NCI-H510A treated with DMSO at 0.1 percent for 48 hours (cell line): Measurements from ENCODE around the gene ANKRD23.
"Not testable (repeated sequence)": the region's sequence is repeated elsewhere in the genome, so short reads cannot be mapped to it uniquely, and the experiment has no call there.

Experiments used
- DNase-seq: peaks from one replicate; lab custom pipeline; 2025; lab: John Stamatoyannopoulos, UW

Gene ANKRD23

DNA sequence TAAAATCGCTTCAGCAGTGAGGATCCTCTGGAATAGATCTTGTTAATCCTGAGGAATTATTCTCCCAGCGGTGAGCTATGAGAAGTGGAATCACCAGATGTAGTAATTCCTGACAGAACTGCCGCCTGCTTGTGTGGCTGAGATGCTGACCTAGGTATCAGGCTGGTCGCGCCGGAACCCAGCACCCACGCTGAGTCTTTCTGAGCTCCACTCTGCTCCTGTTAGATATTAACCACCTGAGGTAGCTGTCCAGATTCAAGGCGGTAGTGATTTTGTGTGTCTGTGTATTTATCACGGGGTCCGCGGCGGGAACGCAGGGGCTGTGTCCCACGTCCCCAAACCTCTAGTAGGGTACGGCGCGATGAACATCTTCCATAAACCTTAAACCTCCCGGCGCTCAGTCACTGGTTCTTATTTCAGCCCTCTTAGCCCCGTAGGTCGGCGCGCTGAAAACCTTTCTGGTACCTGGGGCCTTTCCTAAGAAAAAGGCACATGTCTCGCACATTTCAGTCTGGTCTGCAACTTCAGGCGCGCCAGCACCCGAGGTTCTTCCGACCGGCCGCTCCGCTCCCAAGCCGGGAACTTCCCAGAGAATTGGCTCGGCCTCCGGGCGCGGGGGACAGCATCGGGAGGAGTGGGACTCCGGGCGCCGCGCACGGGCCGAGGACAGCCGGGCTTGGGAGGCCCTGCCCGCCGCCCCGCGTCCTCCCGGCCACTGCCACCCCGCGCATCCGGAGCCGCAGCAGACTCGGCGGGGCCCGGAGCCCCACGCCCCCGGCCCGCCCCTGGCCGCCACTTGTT lies 28.3 kb downstream of the ANKRD23 start:
- peak; percentile 51 for DNase-seq

DNA sequence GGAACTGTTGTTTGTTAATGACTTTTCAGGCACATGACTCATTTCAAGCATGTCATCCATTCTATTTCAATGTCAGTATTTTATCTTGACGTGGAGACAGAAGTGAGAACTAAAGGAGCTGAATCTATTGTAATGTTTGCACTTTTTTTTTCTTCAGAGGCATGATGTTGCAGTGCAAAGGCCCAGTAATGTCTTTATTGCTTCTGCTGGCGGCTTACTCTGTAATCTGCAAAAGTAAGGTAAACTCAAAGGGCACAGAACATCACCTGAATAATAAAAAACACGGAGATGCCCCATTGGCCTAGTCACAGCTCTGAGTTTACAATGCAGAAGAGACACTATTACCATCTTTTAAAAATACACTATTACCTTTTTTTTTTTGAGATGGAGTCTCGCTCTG lies 30.2 kb downstream of the ANKRD23 start:
- no peak for DNase-seq

DNA sequence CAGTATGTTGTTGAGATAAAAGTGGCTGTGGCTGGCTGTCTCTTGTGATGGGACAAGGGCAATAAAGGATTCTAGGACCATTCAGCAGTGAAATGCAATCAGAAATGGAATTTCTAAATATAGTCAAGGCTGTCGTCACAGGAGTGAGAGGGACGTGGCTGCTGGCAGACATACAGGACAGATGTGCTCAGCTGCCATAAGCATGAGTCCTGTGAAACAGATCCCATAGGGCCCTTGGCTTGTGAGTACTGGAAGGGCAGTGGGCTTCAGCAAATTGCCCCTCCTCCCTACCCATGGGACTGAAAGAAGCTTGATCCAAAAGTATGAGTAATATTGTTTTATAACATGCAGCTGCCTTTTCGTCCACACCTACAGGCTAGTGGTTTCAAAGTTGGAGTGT lies 31.9 kb downstream of the ANKRD23 start:
- DNase-seq, result no peak

DNA sequence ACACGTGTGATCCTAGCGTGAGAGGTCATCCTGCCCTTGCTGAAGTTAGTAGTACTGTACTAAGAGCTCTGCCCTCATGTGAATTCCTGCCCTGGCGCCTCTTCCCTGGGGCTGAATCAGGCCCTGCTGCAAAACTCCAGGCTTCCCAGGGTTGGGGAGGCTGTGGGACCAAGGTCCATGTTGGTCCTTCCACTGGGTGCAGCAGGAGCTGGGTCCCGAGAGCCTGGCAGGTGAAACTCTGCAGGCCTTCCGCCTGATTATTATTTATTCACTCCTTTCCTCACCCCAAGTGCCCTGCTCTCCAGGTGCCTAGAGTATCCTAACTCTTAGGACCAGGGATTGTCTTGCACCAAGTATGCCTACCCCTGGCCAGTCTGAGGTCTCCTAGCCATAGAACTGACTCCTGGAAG lies 33.0 kb downstream of the ANKRD23 start:
- no peak for DNase-seq

DNA sequence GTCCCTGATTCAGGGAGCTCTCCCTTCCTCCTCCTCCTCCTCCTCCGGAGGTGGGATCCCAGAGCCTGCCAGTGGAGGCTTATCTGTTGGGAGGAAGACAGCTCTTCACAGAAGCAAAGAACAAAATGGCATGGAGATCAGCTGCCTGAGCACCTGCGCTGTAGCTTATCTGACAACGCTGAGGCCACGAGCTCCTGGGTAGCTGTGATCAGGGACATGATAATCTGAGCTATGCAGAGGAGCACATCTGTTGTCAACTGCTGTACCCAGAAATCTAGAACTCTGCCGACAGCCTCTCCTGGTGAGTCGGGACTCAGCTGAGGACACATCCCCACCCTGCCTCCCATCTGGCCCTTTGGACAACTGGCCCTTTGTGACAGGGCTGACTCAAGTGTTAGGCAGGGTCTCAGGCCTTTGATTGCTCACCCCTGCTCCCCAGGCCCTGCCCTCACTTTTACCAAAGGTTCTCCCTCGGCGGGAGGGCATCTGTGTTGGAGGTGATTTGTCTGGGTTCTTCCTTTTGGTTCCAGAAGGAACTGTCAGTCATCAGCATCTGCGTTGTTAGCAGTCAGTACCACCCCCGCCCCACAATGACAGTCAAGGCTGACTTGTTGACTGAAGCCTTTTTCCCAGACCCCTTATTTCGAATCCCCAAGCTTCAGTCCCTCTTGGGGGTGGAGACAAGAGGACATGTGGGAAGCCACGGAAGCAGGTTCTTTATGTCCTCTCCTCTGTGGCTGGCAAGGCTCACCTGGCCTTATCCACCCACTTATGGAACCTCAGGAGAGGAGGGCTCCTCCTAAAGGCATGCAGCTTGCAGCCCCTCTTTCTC lies 33.7 kb downstream of the ANKRD23 start:
- no peak for DNase-seq

DNA sequence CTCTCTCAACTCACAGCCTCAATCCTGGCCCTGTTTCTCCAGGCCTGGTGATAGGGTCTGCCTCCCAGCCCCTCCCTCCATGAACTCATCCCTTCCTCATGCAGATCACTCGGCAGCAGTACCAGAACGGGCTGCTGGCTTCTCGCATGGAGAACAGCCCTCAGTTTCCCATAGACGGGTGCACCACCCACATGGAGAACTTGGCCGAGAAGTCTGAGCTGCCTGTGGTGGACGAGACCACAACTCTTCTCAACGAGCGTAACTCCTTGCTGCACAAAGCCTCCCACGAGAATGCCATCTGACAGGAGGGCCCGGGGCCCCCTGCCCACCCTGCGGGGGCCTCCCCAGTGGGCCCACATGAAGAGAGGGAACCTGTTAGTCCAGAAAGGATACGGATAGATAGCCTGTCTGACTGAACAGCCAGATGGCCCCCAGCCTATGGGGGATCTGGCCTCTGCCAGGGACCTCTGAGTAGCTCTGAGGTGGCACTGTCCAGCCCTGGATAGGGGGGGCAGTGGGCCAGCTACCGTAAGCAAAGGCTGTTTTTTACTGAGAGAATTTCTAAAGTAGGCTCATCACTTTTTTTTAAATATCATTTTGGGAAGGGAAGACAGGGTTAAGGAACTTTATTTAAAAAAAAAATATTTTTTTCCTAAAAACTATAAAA lies 34.5 kb downstream of the ANKRD23 start:
- no peak for DNase-seq

DNA sequence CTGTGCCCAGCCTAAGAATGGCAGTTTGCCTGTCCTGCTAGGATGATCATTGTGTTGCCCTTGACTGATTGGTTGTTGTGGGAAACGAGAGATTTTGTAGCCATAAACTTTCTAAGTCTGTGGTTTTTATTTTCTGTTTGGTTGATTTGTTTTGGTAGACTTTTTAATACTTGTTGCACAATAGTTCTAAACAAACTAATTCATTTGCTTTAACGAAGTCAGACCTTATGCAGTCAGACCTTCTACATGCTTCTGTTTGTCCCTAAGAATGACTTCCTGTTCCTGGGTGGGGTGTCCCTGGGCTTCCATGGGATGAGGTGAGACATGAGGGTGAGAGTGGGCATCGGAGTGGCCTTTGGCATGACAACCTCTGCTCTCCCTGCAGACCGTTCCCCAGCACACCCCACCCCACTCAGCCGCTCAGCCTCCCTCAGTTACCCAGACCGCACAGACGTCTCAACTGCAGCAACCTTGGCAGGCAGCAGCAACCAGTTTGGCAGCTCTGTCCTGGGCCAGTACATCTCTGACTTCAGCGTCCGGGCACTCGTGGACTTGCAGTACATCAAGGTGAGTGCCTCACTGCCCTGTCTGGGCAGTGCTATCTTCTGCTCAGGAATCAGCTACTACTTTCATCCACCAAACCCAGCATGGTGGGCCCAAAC lies 35.5 kb downstream of the ANKRD23 start:
- no peak for DNase-seq

DNA sequence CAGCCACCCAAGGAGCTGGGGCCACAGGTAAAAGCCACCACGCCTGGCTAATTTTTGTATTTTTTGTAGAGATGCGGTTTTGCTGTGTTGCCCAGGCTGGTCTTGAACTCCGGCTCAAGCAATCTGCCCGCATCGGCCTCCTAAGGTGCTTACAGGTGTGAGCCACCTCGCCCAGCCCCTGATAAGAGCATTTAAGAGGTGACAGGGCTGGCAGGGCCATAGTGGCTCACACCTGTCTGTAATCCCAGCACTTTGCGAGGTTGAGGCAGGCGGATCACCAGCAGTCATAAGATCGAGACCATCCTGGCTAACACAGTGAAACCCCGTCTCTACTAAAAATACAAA lies 36.7 kb downstream of the ANKRD23 start:
- DNase-seq, result no peak

DNA sequence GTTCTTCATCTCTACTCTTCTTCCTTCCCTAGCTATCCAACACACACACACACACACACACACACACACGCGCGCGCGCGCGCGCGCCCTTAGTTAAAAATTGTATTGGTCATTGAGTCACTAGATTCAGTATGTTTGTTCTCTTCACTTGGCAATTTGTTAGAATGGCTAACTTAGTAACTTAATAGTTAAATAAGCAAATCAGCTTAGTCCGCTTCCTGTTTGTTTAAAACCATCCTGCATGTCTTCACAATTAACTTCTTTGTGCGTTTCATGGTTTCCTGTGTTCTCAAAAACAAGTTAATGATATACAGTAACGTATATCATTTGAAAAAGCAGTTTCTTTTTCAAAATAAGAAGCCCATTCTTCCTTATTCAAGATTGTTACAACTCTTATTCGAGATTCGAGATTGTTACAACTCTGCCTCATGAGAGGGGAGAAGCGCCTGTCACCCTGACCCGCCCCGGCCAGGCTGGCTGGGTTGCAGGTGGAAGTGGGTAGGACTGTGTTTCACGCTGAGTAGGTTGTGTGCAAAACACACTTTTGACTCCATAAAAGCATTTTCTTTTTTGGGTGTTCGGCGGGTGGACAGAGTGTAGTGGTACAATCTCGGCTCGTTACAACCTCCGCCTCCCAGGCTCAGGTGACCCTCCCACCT lies 37.2 kb downstream of the ANKRD23 start:
- DNase-seq, result no peak

DNA sequence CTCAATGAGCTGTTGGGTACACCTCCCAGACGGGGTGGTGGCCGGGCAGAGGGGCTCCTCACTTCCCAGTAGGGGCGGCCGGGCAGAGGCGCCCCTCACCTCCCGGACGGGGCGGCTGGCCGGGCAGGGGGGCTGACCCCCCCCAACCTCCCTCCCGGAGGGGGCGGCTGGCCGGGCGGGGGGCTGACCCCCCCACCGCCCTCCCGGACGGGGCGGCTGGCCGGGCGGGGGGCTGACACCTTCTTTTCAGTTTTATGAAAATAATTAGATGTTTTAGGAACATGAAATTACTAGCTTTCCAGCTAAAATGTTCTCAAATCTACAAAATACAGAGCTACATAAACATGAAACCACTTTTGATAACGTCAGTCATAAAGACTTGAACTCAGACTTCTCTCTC lies 37.9 kb downstream of the ANKRD23 start:
- DNase-seq, result not testable (repeated sequence)

DNA sequence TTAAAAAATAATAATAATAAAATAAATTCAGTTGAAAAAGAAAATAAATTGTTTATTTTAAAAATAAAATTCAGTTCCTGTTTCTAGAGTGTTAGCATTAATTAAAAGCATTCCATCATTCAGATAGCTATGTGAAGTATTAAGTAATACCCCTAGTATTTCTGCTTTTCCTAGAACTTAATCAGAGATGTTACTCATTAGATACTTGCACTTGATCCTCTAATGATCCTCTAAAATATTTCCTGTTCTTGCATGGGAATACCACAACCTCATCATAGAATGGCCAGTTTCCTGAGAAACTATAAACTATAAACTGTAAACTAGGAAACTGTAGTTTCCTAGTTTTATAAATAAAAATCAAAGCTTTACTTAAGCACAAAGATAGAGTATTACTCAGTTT lies 38.8 kb downstream of the ANKRD23 start:
- no peak for DNase-seq

DNA sequence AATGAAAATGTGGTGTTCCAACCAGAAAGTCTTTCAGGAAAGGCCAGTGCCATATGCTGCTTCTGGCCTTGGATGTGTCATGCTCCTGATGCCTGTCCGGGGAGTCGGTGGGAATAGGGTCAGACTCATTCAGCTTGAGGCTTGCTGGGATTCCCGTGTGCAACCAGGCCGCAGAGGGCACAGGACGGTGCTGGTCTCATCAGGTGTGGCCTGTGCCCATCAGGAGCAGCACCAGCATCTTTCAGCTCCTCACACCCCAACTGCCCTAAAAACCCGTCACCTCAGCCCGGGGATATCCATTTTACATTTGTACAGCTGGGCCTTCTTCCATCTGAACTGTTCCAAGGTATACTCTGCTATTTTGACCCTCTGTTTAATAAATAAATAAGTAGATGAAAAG lies 41.1 kb downstream of the ANKRD23 start:
- no peak for DNase-seq

DNA sequence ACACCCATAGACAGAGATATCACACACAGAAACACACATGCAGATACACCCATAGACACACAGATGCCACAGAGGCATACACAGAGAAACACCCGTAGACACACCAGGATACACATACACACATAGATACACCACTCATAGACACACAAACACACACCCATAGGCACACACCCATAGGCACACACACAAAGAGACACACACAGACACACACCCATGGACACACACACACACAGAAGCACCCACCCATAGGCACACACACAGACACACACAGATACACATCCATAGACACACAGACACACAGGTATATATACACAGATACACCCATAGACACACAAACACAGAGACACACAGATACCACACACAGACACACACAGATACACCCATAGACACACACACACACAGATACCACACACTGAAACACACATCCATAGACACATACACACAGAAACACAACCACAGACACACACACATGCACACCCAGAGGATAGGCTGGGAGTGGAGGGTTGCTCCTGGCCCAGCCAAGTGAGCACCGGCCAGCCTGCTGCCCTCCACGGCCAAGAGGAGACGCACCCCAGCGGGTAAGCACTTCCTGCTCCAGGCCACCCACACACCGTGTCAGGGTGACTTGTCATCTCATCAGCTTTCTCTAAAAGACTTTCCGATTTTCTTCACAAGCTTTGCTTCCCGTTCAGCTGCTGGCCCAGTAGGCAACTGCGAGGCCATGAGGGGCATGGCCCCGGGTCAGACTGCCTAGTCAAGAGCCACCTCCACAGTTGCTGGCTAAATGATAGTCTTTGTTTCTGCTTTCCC lies 41.8 kb downstream of the ANKRD23 start:
- no peak for DNase-seq

DNA sequence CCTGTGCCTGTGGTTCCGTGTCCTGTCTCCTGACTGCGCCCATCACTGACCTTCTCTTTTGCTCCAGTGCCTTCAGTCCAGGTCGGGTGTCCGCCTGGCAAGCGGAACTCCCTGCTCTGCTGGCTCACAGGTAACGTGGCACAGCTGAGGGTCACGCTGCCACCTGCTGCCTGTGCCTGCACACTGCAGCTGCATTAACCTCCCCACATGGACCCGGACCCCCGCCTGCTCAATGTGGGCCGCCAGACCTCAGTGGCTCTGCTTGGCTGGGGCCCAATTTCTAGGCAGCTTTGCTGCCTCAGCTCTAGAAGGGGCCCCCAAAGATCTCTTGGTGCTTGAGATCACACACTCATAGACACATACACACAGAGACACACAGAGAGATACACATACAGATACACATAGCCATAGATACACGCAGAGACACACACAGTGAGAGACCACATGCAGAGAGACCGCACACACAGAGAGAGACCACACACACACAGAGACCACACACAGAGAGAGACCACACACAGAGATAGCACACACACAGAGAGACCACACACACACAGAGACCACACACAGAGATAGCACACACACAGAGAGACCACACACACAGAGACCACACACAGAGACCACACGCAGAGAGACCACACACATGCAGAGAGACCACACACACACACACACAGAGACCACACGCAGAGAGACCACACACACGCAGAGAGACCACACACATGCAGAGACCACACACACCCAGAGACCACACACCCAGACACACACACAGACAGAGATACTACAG lies 42.6 kb downstream of the ANKRD23 start:
- peak; percentile 69 for DNase-seq

DNA sequence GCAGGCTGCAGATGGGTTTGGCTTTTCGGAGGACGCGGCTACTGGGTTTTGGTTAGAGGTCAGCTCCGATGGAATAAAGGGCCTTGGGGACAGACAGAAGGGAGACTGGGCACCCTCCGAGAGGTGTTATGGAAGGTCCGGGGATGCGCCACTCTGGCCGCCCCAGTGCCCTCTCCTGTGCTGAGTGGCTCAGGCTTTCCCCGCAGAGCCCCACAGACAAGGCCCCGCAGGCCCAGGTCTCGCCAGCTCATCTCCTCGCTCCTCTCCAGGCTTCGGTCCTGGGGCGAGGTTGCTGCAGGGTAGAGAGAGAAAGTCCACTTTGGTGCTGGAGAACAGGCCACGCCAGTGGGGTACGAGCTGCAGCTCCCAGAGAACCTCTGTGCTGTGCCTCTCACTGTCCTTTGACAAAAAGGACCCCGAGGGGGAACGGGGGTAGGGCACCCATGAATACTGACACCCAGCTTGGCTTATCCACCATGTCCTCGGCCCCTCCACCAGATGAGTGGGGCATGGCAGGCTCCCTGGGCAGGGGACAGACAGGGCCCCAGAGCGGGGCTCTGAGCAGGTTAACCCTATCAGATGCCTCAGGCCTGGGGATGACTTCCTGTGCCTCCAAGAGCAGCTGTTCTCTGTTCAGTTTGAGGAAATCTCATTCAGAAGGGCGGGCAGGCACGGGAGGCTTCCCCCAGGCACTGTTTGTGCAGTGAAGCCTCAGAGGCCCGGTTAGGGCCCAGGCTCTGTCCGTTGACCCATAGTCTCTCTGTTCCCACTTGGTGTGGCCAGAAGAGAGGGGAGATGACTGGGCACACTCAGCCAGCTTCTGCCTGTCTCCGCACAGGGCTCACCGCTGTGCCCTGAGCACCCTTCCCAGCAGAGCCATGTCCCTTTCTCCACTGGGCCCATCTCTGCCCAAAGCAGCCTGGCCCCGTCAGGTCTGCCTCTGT lies 43.5 kb downstream of the ANKRD23 start:
- DNase-seq, result no peak

DNA sequence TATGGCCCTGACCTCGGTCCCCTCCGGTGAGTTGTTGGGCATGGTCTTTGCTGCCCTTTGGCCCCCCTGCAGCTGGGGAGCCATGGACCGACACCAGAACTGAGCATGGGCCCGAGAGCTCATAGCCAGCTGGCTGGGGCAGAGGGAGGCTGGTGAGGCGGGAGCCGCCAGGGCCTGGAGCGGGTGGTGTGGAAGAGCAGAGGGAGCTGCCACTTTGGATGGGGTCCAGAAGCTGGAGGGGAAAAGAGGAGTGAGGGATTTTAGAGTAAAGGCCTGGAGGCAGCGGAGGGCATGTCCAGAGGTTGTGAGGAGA lies 44.2 kb downstream of the ANKRD23 start:
- DNase-seq, result no peak

DNA sequence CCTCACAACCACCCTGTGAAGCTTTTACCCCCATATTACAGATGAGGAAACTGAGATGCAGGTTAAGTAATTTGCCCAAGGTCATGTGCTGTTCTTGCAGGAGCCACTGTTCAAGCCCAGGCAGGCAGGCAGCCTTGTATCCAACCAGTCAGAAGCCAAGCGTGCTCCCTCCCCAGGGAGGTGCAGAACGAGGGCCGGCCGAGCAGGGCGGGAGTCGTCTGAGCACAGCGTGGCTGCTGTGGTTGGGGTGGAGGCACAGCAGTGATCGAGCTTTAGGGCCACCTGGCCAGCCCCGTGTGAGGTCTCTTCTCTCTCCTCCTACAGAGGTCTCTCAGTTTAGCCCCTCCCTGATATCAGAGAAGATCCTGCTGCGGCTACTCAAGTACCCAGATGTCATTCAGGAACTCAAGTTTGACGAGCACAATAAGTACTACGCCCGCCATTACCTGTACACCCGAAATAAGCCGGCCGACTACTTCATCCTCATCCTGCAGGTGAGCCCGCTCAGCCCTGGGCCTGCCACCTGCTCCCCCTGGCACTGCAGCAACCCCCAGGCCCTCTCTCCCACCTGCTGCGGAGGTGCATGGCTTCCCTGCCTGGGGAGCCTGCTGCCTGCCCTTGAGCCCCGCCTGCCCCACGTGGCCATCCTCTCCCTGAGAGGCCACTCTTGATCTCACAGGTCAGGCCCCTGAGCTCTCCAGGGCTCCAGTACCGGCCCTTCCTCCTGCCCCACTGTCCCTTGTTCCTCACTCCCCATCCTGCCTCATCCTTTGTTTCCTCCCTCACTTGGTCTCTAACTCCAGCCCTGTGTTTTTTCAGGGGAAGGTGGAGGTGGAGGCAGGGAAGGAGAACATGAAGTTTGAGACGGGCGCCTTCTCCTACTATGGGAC lies 44.8 kb downstream of the ANKRD23 start:
- DNase-seq, result peak; percentile 81

DNA sequence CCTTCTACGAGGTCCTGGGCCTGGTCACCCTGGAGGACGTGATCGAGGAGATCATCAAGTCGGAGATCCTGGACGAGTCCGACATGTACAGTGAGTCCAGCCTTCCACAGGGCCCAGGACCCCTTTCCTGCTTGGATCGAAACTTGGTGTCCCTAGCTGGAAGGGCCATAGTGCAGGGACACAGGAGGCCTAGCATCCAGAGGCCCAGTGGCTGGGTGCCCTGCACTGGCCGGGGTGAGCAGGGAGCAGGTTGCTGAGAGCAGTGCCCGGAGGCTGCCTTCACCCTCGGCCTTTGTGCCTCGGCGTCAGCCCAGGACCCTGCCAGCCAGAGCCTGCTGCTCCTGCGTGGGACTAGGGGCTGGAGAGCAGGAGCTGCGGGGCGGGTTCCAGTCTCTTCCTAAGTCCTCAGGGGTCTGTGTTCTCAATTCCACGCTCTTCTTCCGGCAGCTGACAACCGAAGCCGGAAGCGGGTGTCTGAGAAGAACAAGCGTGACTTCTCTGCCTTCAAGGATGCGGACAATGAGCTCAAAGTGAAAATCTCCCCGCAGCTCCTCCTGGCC lies 46.7 kb downstream of the ANKRD23 start:
- no peak for DNase-seq
